ENCODE data around the gene CDC20B.

Gene CDC20B

DNA sequence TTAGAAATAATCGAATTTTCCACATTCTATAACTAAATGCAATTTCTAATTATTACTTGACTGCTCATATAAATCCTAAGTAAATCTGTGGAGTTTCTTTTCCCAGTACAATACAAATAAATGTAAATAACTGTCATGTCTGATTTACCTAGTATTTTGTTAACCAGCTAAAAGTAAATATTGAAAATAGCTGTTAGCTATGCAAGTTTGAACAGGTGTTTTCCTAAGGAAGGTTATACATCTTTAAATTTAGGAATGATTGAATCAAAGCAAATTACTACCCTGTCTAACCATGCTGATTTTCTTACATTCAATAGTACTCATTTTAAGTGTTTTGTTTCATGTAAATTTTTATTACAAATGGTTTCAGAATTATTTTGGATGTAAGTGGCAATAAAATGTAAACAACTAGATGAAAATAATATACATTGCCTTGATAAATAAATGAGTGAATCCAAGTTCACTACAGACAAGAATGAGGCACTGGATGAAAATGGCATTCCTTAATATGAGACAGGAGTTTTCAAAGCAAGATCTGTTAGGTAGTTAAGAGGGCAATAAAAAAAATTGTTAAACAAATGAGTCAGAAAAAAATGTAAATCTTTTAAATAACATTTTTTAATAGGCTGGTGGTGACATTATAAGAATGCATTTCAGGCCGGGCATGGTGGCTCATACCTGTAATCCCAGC is 38.4 kb upstream of the CDC20B start:
- TF ChIP-seq, protein P1, sequence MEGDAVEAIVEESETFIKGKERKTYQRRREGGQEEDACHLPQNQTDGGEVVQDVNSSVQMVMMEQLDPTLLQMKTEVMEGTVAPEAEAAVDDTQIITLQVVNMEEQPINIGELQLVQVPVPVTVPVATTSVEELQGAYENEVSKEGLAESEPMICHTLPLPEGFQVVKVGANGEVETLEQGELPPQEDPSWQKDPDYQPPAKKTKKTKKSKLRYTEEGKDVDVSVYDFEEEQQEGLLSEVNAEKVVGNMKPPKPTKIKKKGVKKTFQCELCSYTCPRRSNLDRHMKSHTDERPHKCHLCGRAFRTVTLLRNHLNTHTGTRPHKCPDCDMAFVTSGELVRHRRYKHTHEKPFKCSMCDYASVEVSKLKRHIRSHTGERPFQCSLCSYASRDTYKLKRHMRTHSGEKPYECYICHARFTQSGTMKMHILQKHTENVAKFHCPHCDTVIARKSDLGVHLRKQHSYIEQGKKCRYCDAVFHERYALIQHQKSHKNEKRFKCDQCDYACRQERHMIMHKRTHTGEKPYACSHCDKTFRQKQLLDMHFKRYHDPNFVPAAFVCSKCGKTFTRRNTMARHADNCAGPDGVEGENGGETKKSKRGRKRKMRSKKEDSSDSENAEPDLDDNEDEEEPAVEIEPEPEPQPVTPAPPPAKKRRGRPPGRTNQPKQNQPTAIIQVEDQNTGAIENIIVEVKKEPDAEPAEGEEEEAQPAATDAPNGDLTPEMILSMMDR (IDR thresholded peaks at IDR 0.05; ENCODE audit: low read length, missing control alignments) = no peak

DNA sequence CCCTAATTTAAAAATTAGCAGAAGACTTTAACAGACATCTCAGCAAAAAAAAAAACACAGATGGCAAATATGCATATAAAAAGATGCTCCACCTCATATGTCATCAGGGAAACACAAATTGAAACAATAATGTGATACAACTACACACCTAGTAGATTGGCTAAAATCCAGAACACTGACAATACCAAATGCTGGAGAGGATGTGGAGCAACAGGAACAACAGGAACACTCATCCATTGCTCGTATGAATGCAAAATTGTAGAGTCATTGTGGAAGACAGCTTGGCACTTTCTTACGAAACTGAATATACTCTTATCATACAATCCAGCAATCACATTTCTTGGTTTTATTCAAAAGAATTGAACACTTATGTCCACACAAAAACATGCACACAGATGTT is 32.0 kb upstream of the CDC20B start:
- no peak for DNase-seq (ENCODE audit: low read depth)
- no peak overlapping the region for H3K4me3 ChIP-seq (replicated peaks; ENCODE audit: low read depth, low read length)
- TF ChIP-seq, protein P1 (IDR thresholded peaks at IDR 0.05; ENCODE audit: low read length, missing control alignments) = no peak

More for the DNA sequence above, 38.4 kb upstream of the CDC20B start:
- no peak overlapping the region for H3K4me3 ChIP-seq (replicated peaks; ENCODE audit: low read depth, low read length)
- no peak for DNase-seq (ENCODE audit: low read depth)

DNA sequence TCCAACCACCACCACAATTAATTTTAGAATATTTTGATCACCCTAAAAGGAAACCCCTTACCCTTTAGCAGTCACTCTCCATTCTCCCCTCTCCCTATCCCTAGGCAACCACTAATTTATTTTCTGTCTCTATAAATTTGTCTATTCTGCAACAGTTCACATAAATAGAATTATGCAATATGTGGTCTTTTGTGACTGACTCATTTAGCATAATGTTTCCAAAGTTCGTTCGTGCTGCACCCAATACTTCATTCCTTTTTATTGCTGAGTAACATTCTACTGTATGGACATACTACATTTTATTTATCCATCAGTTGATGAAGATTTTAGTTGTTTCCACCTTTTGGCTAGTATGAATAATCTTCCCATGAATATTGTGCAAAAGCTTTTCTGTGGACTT is 18.2 kb upstream of the CDC20B start:
- TF ChIP-seq, protein P1 (IDR thresholded peaks at IDR 0.05; ENCODE audit: low read length, missing control alignments) = no peak
- H3K4me3 ChIP-seq (replicated peaks; ENCODE audit: low read depth, low read length) = no peak overlapping the region
- DNase-seq (ENCODE audit: low read depth) = no peak

DNA sequence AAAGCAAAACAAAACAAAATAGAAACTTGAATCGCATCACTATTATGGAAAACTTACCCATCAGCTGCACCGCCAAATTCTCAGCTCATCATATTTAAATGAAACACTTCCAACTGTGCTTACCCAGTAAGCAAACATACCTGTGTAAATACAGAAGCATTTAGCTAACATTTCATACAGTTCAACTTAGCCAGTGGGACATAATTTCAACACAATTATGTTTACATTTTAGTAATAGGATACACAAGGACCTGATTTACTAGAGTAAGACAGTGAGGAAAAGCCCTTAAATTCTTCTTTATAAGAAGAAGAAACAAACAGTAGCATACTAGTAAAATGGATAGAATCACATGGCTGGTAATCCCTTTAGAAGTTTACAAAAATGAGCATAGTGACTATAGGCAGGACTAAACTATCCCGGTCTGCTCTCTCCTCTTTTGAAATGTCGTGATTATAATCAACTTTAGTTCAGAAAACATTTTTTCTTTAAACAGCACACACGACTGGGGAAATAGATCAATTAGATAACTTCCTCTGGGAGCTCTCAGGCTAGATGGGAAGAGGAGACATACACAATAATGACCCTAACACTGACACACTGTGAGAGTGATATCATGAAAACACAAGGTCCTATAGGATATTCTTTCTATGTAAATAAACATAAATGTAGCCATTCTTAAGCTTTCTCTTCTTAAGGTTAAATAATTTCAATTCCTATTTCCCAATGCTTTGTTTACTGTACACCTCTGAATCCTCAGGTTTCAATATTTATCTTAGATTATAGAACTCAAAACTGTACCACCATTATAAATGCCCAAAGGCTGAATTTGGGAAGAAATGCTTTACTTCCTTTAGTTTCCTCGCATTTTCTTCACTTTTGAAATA is 15.9 kb upstream of the CDC20B start:
- TF ChIP-seq, protein P1 (IDR thresholded peaks at IDR 0.05; ENCODE audit: low read length, missing control alignments) = no peak
- H3K4me3 ChIP-seq (replicated peaks; ENCODE audit: low read depth, low read length) = no peak overlapping the region
- DNase-seq (ENCODE audit: low read depth) = no peak

DNA sequence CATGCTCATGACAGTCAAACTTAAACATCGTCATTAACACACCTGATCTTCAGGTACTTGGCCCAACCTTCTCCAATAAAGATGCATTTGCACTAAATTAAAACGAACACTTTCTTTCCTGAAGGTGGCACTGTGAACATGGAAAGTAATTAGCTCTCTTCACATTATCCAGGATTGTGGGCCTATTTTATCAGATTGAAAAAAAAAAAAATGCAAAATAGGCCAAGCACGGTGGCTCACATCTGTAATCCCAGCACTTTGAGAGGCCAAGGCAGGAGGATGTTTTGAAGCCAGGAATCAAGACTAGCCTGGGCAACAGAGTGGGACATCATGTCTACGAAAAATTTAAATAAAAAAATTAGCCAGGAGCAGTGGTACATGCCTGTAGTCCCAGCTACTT is 14.4 kb upstream of the CDC20B start:
- no peak overlapping the region for H3K4me3 ChIP-seq (replicated peaks; ENCODE audit: low read depth, low read length)
- DNase-seq (ENCODE audit: low read depth) = peak; percentile 11
- TF ChIP-seq, protein P1 (IDR thresholded peaks at IDR 0.05; ENCODE audit: low read length, missing control alignments) = peak; percentile 19

DNA sequence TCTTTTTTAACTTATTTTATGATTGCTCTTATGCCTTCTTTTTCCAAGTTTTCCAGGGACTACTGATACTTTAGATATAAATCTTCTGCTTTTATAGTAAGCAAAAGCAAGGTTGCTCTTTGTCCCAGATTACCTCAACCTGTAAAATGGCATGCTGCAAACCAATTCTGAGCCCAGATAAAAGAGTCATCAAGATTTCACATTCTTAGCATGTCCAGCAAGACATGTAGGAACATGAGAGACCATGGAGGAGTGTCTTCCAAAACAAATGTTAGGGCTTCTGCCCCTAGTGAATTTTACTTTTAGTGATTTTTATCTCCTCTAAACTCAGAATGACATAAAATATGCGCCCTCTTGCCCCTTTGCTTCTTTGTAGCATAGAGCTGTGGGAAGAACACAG is 7.0 kb upstream of the CDC20B start:
- TF ChIP-seq, protein P1 (IDR thresholded peaks at IDR 0.05; ENCODE audit: low read length, missing control alignments) = no peak
- no peak overlapping the region for H3K4me3 ChIP-seq (replicated peaks; ENCODE audit: low read depth, low read length)
- no peak for DNase-seq (ENCODE audit: low read depth)
